HL-60 (cell line): ENCODE measurements around the gene FCRL6.

Source experiments
- DNase-seq, 2 experiments: peaks; one replicate each; pipeline ENCODE4 v3.0.0-alpha.2; 2010 to 2020; ENCODE audit warnings: low read depth in 1 of 2, low spot score in 1 of 2
- H3K27ac ChIP-seq: fragments of 250-450 bp; sonication (Bioruptor Pico); replicated peaks from 2 replicates; pipeline ENCODE4 v1.5.1; 2020; ENCODE audit warnings: mild to moderate bottlenecking, moderate library complexity
- H3K27me3 ChIP-seq: fragments of 250-450 bp; sonication (Bioruptor Pico); 2 replicates; pipeline ENCODE4 v1.5.1; 2021; ENCODE audit warnings: mild to moderate bottlenecking, moderate library complexity; ENCODE audit not compliant: insufficient read depth, poor library complexity, severe bottlenecking
- H3K4me3 ChIP-seq: replicated peaks from 2 replicates; pipeline ENCODE4 v1.5.1; 2011; ENCODE audit warnings: mild to moderate bottlenecking, control low read depth, low read length; ENCODE audit not compliant: insufficient read depth
- CTCF ChIP-seq: IDR thresholded peaks from one replicate; pipeline ENCODE4 v1.5.1; 2011; ENCODE audit warnings: low read length, control low read depth, inconsistent platforms; ENCODE audit not compliant: insufficient read depth
- GABPA ChIP-seq: IDR thresholded peaks from 2 replicates; pipeline ENCODE4 v1.6.1; 2012; ENCODE audit warnings: low read depth
- POLR2AphosphoS5 ChIP-seq: IDR thresholded peaks from 2 replicates; pipeline ENCODE4 v1.6.1; 2012; ENCODE audit warnings: low read depth
- REST ChIP-seq: IDR thresholded peaks from 2 replicates; pipeline ENCODE4 v1.6.1; 2012; ENCODE audit warnings: low read depth; ENCODE audit not compliant: insufficient replicate concordance
- SPI1 ChIP-seq: IDR thresholded peaks from 2 replicates; pipeline ENCODE4 v1.6.1; 2012; ENCODE audit warnings: low read depth, mild to moderate bottlenecking, borderline replicate concordance

FCRL6 gene

GRCh38 chr1:159780583-159781582 is 21.3 kb upstream of the FCRL6 start, which contains the start of gene DUSP23:
TSS of gene DUSP23 (plus strand) at chr1:159780962. CDS start at chr1:159781101, 139 bp downstream.
- H3K27ac ChIP-seq: peak within 1 kb of the TSS; percentile 54

GRCh38 chr1:159781992-159782391 is 20.2 kb upstream of the FCRL6 start:
- Histone ChIP-seq H3K4me3 (no peak overlapping the region), H3K27me3 (no peaks in the 10 kb centered on the region), H3K27ac (no peak overlapping the region)
- DNase-seq: no peak
- TF ChIP-seq REST: no peak

More at GRCh38 chr1:159780583-159781582, 21.3 kb upstream of the FCRL6 start, which contains the start of gene DUSP23:
- Histone ChIP-seq H3K4me3 (peak within 1 kb of the TSS; percentile 85), H3K27me3 (no peaks in the 10 kb centered on the region)
- DNase-seq: peak; percentile 98
- TF ChIP-seq REST: no peak
- TF ChIP-seq GABPA: no peak; the same call in 1 of the 2 replicates
- peak; percentile 82; the same call in 1 of the 2 replicates for TF ChIP-seq POLR2AphosphoS5
- TF ChIP-seq SPI1: peak; percentile 11; the same call in 1 of the 2 replicates
- peak; percentile 85 for TF ChIP-seq CTCF

- H3K27me3 ChIP-seq: no peaks in the 10 kb centered on the region
- H3K27ac ChIP-seq: no peak overlapping the region
- no peak overlapping the region for H3K4me3 ChIP-seq
- TF ChIP-seq SPI1: no peak
- no peak for TF ChIP-seq GABPA
- no peak for DNase-seq
These were observed 18.4 kb upstream of the FCRL6 start for GRCh38 chr1:159783724-159784123.

GRCh38 chr1:159786465-159786864 is 15.7 kb upstream of the FCRL6 start:
- Histone ChIP-seq H3K27me3 (no peaks in the 10 kb centered on the region), H3K27ac (no peak overlapping the region), H3K4me3 (no peak overlapping the region)
- no peak for DNase-seq
- TF ChIP-seq REST (no peak), SPI1 (no peak), CTCF (no peak), POLR2AphosphoS5 (no peak), GABPA (no peak)
